ENCODE data around the gene CATSPER2. TPM values are rescaled to one million over a fixed set of nuclear protein-coding genes. Genes with fewer than 3 reads are reported as not detected.
"Not testable (repeated sequence)": the region's sequence is repeated elsewhere in the genome, so short reads cannot be mapped to it uniquely, and the experiment has no call there.

Gene CATSPER2
- total RNA-seq, 1 donor from 2014 or later = 1.9 TPM

DNA sequence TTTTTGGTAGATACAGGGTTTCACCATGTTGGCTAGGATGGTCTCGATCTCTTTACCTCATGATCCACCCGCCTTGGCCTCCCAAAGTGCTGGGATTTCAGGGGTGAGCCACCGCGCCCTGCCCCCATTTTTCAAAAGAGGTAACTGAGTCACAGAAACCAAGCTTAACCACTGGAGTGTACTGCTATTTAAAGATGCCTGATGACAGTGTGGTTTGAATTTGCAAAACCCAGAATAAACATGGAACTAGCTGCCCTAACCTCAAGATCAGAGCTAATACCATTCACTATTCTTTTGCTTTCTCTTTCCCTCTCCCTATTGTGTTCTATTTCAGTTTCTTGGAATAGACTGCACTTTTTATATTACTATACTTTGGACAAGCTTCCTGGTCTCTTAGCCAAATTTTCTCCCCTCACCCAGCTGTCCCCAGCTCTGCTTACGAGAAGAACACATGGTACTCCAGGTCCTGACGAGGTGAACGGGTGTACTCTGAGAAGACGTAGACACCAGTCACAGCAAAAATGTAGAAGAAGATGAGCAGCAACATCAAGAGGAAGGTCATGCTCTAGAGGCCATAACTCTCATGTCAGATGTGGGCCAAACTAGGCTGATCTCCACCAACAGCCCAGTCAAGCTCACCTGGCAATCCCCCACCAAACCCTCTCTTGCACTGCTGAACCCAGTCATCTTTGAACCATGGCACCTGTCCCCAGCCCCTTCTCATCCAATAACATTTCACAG is 10.0 kb downstream of the CATSPER2 start:
- not testable (repeated sequence) for H3K36me3 Mint-ChIP-seq (ENCODE audit: low read depth, unreplicated experiment); H3K27me3 Mint-ChIP-seq (ENCODE audit: unreplicated experiment); H3K4me3 Mint-ChIP-seq (ENCODE audit: unreplicated experiment); H3K4me1 Mint-ChIP-seq (ENCODE audit: unreplicated experiment); DNase-seq (ENCODE audit: low spot score); H3K9me3 Mint-ChIP-seq (ENCODE audit: unreplicated experiment); H3K27ac Mint-ChIP-seq (ENCODE audit: unreplicated experiment)

DNA sequence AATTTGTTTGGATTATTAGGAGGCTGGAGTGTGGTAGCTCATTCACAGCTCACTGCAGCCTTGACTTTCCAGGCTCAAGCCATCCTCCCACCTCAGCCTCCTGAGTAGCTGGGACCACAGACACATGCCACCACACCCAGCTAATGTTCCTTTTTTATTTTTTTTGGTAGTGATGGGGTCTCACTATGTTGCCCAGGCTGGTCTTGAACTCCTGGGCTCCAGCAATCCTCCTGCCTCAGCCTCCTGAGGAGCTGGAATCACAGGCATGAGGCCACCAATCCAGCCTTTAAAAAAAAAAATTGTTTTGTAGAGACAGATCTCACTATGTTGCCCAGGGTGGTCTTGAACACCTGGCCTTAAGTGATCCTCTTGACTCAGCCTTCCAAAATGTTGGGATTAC is 21.7 kb downstream of the CATSPER2 start:
- H3K9me3 Mint-ChIP-seq (ENCODE audit: unreplicated experiment); H3K4me1 Mint-ChIP-seq (ENCODE audit: unreplicated experiment); H3K36me3 Mint-ChIP-seq (ENCODE audit: low read depth, unreplicated experiment); H3K4me3 Mint-ChIP-seq (ENCODE audit: unreplicated experiment); H3K27me3 Mint-ChIP-seq (ENCODE audit: unreplicated experiment); H3K27ac Mint-ChIP-seq (ENCODE audit: unreplicated experiment); DNase-seq (ENCODE audit: low spot score): not testable (repeated sequence)

DNA sequence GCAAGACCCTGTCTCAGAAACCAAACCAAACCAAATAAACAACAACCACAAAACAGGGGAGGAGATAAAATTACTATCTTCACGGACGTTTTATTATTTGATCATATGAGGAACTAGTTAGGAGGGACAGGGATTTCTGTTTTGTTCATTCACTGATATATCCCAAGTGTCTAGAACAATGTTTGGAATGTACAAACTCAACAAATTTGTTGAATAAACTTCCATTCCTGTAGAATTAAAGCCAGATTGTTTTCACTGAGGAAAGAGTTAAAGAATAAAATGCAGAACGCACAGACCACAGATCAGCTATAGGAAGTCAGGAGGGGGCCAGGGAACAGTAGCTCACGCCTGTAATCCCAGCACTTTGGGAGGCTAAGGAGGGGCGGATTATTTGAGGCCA is 23.5 kb downstream of the CATSPER2 start:
- H3K4me1 Mint-ChIP-seq (ENCODE audit: unreplicated experiment) = no peaks in the 10 kb centered on the region
- H3K9me3 Mint-ChIP-seq (ENCODE audit: unreplicated experiment) = no peaks in the 10 kb centered on the region
- no peak for DNase-seq (ENCODE audit: low spot score)
- H3K36me3 Mint-ChIP-seq (ENCODE audit: low read depth, unreplicated experiment) = no peaks in the 10 kb centered on the region
- no peak overlapping the region for H3K4me3 Mint-ChIP-seq (ENCODE audit: unreplicated experiment)
- TF ChIP-seq, protein P1, sequence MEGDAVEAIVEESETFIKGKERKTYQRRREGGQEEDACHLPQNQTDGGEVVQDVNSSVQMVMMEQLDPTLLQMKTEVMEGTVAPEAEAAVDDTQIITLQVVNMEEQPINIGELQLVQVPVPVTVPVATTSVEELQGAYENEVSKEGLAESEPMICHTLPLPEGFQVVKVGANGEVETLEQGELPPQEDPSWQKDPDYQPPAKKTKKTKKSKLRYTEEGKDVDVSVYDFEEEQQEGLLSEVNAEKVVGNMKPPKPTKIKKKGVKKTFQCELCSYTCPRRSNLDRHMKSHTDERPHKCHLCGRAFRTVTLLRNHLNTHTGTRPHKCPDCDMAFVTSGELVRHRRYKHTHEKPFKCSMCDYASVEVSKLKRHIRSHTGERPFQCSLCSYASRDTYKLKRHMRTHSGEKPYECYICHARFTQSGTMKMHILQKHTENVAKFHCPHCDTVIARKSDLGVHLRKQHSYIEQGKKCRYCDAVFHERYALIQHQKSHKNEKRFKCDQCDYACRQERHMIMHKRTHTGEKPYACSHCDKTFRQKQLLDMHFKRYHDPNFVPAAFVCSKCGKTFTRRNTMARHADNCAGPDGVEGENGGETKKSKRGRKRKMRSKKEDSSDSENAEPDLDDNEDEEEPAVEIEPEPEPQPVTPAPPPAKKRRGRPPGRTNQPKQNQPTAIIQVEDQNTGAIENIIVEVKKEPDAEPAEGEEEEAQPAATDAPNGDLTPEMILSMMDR (IDR thresholded peaks at IDR 0.05; ENCODE audit: unreplicated experiment) = no peak
- H3K27me3 Mint-ChIP-seq (ENCODE audit: unreplicated experiment) = peaks cover 2% of the 10 kb centered on the region
- no peak overlapping the region for H3K27ac Mint-ChIP-seq (ENCODE audit: unreplicated experiment)

DNA sequence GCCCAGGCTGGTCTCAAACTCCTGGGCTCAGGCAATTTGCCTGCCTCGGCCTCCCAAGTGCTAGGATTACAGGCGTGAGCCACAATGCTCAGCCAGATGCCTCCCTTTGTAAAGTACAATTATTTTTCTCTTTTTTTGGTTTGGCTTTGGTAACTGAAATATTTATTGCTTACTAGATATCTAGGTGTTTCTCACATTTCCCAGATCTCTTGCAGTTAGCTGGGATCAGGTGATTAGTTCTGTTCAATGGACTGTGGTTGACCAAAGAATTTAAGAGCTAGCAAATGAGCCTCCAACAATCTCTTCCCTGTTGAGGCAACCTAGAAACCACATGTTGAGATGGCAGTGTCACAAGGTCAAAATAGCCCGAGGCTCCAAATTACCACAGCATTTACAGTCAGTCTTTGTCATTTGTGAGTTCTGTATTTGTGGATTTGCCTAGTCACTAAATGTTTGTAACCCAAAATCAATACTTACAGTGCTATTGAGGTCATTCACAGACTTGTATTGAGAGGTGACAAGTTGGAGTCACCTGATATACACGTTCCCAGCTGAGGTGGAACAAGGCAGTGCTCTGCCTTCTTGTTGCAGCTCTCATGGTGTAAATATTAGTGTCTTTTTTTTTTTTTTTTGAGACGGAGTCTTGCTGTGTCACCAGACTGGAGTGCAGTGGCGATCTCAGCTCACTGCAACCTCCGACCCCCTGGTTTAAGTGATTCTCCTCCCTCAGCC is 26.4 kb downstream of the CATSPER2 start:
- H3K36me3 Mint-ChIP-seq (ENCODE audit: low read depth, unreplicated experiment); H3K4me1 Mint-ChIP-seq (ENCODE audit: unreplicated experiment); H3K27me3 Mint-ChIP-seq (ENCODE audit: unreplicated experiment); DNase-seq (ENCODE audit: low spot score); H3K27ac Mint-ChIP-seq (ENCODE audit: unreplicated experiment); H3K9me3 Mint-ChIP-seq (ENCODE audit: unreplicated experiment); H3K4me3 Mint-ChIP-seq (ENCODE audit: unreplicated experiment): not testable (repeated sequence)

DNA sequence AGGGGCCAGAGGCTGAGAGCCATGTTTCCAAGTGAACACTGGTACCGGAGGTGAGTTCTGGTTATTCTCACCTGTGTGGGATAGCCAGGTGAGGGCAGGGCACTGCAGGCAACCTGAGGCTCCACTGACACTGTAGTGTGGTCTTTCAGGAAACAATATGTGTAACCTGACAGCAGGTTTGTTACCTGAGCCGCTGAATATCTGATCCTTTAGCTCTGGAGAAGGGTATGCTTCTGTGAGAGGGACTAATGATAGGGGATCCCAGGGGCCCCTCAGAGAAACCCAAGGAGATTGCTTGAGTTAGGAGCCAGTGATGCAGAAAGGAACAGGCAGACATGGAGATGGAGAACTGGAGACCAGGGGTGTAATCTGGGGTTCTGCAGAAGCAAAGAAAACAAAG is 29.9 kb downstream of the CATSPER2 start, which contains the start of gene STRC:
Gene STRC, minus strand, starts transcription at position 101 of the 400 bp plus-strand sequence. Its CDS starts 78 bp downstream, at position 23.
- H3K4me1 Mint-ChIP-seq (ENCODE audit: unreplicated experiment); H3K36me3 Mint-ChIP-seq (ENCODE audit: low read depth, unreplicated experiment); H3K4me3 Mint-ChIP-seq (ENCODE audit: unreplicated experiment); H3K27me3 Mint-ChIP-seq (ENCODE audit: unreplicated experiment); DNase-seq (ENCODE audit: low spot score); H3K27ac Mint-ChIP-seq (ENCODE audit: unreplicated experiment); H3K9me3 Mint-ChIP-seq (ENCODE audit: unreplicated experiment): not testable (repeated sequence)

DNA sequence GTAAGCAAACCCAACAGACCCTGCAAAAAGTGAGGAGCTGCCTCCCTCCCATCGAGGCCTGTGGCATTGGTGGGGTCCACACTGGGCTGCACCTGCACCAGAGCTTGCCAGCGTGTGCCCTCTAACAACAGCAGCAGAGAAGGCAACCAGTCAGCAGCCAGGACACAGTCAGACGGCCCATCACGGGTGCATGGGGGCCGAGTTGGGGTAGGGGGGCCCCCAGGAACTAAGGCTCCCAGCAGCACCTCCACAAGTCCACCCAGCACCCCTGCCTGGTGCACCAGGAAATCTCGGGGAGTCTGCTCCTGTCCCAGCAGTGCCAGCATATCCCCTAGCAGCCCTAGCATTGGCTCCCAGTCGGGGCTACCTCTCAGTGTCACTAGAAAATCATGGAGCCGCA is 30.9 kb downstream of the CATSPER2 start:
- H3K4me1 Mint-ChIP-seq (ENCODE audit: unreplicated experiment); H3K4me3 Mint-ChIP-seq (ENCODE audit: unreplicated experiment); H3K36me3 Mint-ChIP-seq (ENCODE audit: low read depth, unreplicated experiment); DNase-seq (ENCODE audit: low spot score); H3K9me3 Mint-ChIP-seq (ENCODE audit: unreplicated experiment); H3K27ac Mint-ChIP-seq (ENCODE audit: unreplicated experiment); H3K27me3 Mint-ChIP-seq (ENCODE audit: unreplicated experiment): not testable (repeated sequence)

DNA sequence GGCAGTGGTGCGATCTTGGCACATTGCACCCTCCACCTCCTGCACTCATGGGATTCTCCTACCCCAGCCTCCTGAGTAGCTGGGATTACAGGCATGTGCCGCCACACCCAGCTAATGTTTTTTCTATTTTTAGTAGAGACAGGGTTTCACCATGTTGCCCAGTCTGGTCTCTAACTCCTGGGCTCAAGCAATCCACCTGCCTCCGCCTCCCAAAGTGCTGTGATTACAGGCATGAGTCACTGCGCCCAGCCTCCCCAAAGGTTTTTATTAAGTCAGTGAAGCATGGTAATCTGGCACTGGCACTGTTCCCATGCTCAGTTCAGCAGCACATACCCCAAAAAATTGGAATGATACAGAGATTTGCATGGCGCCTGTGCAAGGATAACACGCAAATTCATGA is 46.4 kb downstream of the CATSPER2 start:
- DNase-seq (ENCODE audit: low spot score); H3K27ac Mint-ChIP-seq (ENCODE audit: unreplicated experiment); H3K9me3 Mint-ChIP-seq (ENCODE audit: unreplicated experiment); H3K27me3 Mint-ChIP-seq (ENCODE audit: unreplicated experiment); H3K36me3 Mint-ChIP-seq (ENCODE audit: low read depth, unreplicated experiment); H3K4me3 Mint-ChIP-seq (ENCODE audit: unreplicated experiment); H3K4me1 Mint-ChIP-seq (ENCODE audit: unreplicated experiment): not testable (repeated sequence)

DNA sequence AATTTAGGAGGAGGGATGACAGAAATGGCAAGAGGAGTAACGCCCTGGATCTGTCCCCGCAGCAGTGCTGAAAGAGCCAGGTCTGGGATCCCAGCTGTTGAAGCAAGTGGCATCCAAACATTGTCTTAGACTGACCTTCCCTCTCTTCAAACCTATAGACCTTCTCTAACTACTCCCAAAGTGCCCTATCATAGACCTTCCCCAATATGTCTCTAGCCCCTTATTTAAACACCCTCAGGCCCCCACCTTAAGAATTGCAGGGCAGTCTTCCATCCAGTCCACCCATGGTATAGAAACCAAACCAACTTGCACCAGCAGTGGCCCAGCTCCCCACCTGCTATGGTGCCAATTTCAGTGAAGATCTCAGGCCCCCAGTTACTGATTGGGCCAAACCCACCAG is 48.4 kb downstream of the CATSPER2 start:
- not testable (repeated sequence) for H3K27ac Mint-ChIP-seq (ENCODE audit: unreplicated experiment); H3K36me3 Mint-ChIP-seq (ENCODE audit: low read depth, unreplicated experiment); DNase-seq (ENCODE audit: low spot score); H3K9me3 Mint-ChIP-seq (ENCODE audit: unreplicated experiment); H3K4me3 Mint-ChIP-seq (ENCODE audit: unreplicated experiment); H3K4me1 Mint-ChIP-seq (ENCODE audit: unreplicated experiment); H3K27me3 Mint-ChIP-seq (ENCODE audit: unreplicated experiment)

DNA sequence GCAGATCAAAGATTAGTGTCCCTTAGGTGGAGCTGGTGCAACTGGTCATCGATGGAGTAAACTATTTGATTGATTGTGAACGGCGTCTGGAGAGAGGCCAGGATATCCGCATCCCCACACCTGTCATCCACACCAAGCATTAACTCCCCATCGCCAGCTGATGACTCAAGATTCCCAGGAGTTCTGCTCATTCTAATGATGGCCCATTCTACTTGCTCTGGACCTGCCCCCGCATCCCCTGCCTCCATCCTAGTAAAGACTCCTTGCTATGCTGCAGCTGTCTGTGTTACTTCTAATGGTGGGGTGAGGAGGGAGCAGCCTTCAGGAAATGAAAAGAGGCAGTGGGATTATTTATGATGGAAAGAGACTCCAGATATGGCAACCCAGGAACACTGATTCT is 49.5 kb downstream of the CATSPER2 start:
- H3K4me3 Mint-ChIP-seq (ENCODE audit: unreplicated experiment); H3K36me3 Mint-ChIP-seq (ENCODE audit: low read depth, unreplicated experiment); DNase-seq (ENCODE audit: low spot score); H3K9me3 Mint-ChIP-seq (ENCODE audit: unreplicated experiment); H3K4me1 Mint-ChIP-seq (ENCODE audit: unreplicated experiment); H3K27me3 Mint-ChIP-seq (ENCODE audit: unreplicated experiment); H3K27ac Mint-ChIP-seq (ENCODE audit: unreplicated experiment): not testable (repeated sequence)

DNA sequence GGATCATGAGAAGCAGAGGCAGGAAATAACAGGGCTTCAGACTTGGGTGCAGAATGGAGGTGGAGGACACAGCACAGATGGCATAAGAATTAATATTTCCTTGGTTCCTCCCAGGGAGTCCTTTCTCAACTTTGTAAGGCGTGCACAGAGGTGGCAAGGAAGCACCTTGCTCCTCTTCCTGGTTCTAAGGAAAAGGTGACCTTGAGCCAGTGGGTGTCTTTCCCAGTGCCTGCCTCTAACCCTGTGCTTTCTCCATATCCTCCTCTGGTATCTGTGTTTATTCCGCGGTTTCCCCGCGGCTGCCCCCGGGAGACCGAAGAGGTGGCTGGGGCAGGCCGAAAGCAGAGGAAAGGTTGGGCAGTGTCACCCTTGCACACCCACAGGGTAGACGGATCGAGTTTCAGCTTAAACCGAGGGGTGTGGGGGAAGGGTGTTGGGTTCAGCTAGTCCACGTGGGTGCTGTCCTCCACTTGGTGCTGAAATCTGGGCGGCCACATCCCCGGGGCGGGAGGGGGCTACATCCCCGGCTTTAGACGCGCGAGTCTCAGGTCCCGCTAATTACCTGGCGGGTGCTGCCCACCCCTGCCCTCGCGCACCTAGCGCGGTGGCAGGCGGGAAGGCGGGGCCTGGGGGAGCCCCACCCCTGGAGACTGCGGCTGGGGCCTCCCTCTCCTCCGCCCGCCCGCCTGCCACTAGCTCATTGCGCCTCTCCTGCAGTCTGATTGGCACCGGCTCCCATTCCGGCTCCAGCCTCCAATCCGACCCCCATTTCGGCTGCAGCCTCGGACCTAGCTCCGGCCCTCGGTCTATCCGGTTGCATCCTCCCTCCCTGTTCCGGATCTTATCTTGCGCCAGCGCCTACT is 55.1 kb downstream of the CATSPER2 start, which contains the start of gene CKMT1B:
Gene CKMT1B, plus strand, starts transcription at position 700 of the 863 bp plus-strand sequence. CDS start 192 bp downstream, outside the sequence.
- not testable (repeated sequence) for H3K9me3 Mint-ChIP-seq (ENCODE audit: unreplicated experiment); H3K27me3 Mint-ChIP-seq (ENCODE audit: unreplicated experiment); H3K4me1 Mint-ChIP-seq (ENCODE audit: unreplicated experiment); H3K36me3 Mint-ChIP-seq (ENCODE audit: low read depth, unreplicated experiment); H3K4me3 Mint-ChIP-seq (ENCODE audit: unreplicated experiment); H3K27ac Mint-ChIP-seq (ENCODE audit: unreplicated experiment); DNase-seq (ENCODE audit: low spot score)
